ACC112 (cell line): ENCODE data around the gene XPO4.
"Not testable (repeated sequence)": the region's sequence is repeated elsewhere in the genome, so short reads cannot be mapped to it uniquely, and the experiment has no call there.

Experiments
- H2AFZ ChIP-seq: fragments of 200-600 bp; sonication (generic); one replicate; pipeline ENCODE4 v1.6.0; 2017; ENCODE audit warnings: antibody characterized with exemption, low read length; ENCODE audit not compliant: unreplicated experiment
- H3K27ac ChIP-seq: fragments of 200-600 bp; sonication (generic); 2 replicates; pipeline ENCODE4 v1.5.1; 2014; ENCODE audit warnings: low read depth, mild to moderate bottlenecking, antibody characterized with exemption, low read length, moderate library complexity
- H3K27me3 ChIP-seq: fragments of 200-600 bp; sonication (generic); 2 replicates; pipeline ENCODE4 v1.6.1; 2014; ENCODE audit warnings: mild to moderate bottlenecking, antibody characterized with exemption, low read length, moderate library complexity, mixed read lengths; ENCODE audit not compliant: insufficient read depth
- H3K36me3 ChIP-seq: fragments of 200-600 bp; sonication (generic); 2 replicates; pipeline ENCODE4 v1.6.1; 2016; ENCODE audit warnings: mild to moderate bottlenecking, antibody characterized with exemption, low read length, moderate library complexity, mixed read lengths; ENCODE audit not compliant: insufficient read depth
- H3K4me1 ChIP-seq: fragments of 200-600 bp; sonication (generic); one replicate; pipeline ENCODE4 v1.6.1; 2016; ENCODE audit warnings: low read length, mixed read lengths; ENCODE audit not compliant: insufficient read depth, unreplicated experiment, control insufficient read depth
- H3K4me3 ChIP-seq: fragments of 200-600 bp; sonication (generic); 2 replicates; pipeline ENCODE4 v1.5.1; 2014; ENCODE audit warnings: mild to moderate bottlenecking, low read depth, low read length
- H3K79me2 ChIP-seq: fragments of 200-600 bp; sonication (generic); one replicate; pipeline ENCODE4 v1.6.0; 2016; ENCODE audit warnings: low read length; ENCODE audit not compliant: control insufficient read depth, unreplicated experiment, insufficient read depth

Gene XPO4

DNA sequence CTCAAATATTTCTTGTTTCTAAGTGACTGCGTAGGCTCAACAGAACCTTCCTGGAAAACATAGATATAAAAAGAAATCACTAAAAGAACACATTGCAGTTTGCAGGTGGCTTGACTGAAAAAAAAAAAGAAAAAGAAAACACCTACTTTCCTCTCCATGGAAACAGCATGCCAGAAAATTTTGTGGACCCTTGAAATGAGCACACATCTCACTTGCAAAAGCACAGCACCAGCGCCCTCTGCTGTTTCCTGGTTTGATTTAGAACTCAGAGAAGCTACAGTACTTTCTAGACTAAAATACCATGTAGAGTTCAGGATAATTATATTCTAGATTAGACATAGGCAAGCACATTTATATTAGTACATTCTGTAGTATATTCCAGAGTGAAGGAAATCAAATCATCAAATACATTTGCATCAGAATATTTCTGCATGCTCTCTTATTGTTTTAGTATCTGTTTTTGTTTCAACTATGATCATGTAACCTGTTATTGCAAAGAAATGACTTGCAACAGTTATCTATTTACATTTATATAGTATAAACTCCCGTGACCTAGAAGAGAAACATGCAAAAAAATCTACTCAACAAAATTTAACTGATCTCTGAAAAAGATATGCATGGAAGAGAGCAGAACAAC, 22.3 kb upstream of the XPO4 start:
- H3K4me1 ChIP-seq: no peaks in the 10 kb centered on the region
- H3K79me2 ChIP-seq: no peaks in the 10 kb centered on the region
- H3K36me3 ChIP-seq: no peaks in the 10 kb centered on the region
- H3K27ac ChIP-seq: no peak overlapping the region
- no peak overlapping the region for H2AFZ ChIP-seq
- no peak overlapping the region for H3K4me3 ChIP-seq
- H3K27me3 ChIP-seq: no peaks in the 10 kb centered on the region

DNA sequence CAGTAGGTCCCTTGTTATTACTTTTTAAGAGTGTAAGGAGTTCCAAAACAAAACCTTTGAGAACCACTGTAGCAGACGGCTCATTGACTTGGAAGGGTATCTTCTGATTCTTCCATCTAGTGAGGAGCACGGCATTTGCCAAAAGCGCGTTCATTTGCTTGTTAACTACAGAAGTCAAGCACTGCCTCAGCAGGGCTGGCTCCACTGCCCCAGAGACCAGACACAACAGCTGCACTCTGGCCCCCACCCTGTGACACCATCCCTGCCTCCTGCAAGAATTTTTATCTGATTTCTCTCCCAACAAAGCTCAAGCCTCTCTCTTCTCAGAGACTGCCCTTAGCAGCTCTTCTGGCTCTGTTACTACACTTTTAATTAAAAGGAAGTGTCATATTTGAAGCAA, 20.7 kb upstream of the XPO4 start:
- H2AFZ ChIP-seq: no peak overlapping the region

DNA sequence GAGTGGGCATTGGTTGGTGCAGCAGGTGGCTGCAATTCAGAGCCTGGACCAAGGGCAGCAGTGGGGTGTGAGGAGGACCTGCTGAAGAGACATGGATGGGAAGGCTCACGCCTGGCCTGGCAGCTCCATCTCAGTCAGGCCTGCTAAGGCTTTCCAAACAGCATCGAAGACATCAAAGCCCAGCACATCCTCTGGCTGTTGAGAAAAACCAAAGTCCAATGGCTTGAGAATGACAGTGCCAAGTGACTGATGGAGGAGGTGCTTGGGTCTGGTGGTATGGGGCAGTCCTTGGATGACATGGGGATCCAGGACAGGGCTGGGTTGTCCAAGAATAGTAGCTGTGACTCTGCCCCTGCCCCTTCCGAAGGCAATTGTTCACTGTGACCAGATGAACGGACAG, 19.0 kb upstream of the XPO4 start:
- Histone ChIP-seq H3K79me2 (no peaks in the 10 kb centered on the region), H3K27me3 (no peaks in the 10 kb centered on the region), H3K36me3 (no peaks in the 10 kb centered on the region), H3K27ac (no peak overlapping the region), H3K4me1 (no peaks in the 10 kb centered on the region), H2AFZ (no peak overlapping the region), H3K4me3 (no peak overlapping the region)

More for the DNA sequence above, 20.7 kb upstream of the XPO4 start:
- H3K36me3 ChIP-seq: no peaks in the 10 kb centered on the region
- H3K4me1 ChIP-seq: no peaks in the 10 kb centered on the region
- H3K27me3 ChIP-seq: no peaks in the 10 kb centered on the region
- no peak overlapping the region for H3K27ac ChIP-seq
- no peaks in the 10 kb centered on the region for H3K79me2 ChIP-seq
- H3K4me3 ChIP-seq: no peak overlapping the region

DNA sequence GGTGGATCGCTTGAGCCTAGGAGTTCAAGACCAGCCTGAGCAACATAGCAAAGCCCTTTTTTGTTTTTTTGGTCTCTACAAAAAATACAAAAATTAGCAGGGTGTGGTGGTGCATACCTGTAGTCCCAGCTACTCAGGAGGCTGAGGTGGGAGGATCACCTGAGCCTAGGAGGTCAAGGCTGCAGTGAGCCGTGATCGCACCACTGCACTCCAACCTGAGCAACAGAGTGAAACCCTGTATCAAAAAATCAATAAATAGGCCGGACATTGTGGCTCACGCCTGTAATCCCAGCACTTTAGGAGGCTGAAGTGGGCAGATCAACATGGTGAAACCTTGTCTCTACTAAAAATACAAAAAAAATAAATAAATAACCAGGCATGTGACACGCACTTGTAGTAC, 13.1 kb upstream of the XPO4 start:
- not testable (repeated sequence) for H3K4me1 ChIP-seq, H3K27ac ChIP-seq, H3K36me3 ChIP-seq, H2AFZ ChIP-seq, H3K27me3 ChIP-seq, H3K79me2 ChIP-seq, H3K4me3 ChIP-seq

DNA sequence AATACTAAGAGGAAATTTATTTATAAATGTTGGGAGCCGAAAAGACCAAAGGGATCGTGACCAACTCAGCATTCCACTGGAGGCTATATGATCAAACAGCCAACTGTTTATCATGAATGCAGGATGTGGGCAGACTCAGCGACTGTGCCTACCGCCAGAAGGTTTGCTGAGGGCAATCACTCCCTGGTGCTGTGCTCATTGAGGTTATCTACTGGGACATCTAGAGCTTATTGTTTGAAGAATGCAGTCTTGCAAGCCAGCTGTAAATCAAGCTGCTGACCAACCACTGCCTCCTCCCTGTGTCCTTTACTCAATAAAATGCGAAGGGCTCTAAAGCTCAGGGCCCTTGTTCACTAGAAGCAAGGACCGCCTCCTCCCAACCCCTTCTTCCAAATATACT, 8.5 kb upstream of the XPO4 start:
- H2AFZ ChIP-seq: no peak overlapping the region
- no peak overlapping the region for H3K4me3 ChIP-seq
- H3K79me2 ChIP-seq: no peaks in the 10 kb centered on the region
- H3K27ac ChIP-seq: no peak overlapping the region
- no peaks in the 10 kb centered on the region for H3K27me3 ChIP-seq
- H3K36me3 ChIP-seq: no peaks in the 10 kb centered on the region
- H3K4me1 ChIP-seq: no peaks in the 10 kb centered on the region

DNA sequence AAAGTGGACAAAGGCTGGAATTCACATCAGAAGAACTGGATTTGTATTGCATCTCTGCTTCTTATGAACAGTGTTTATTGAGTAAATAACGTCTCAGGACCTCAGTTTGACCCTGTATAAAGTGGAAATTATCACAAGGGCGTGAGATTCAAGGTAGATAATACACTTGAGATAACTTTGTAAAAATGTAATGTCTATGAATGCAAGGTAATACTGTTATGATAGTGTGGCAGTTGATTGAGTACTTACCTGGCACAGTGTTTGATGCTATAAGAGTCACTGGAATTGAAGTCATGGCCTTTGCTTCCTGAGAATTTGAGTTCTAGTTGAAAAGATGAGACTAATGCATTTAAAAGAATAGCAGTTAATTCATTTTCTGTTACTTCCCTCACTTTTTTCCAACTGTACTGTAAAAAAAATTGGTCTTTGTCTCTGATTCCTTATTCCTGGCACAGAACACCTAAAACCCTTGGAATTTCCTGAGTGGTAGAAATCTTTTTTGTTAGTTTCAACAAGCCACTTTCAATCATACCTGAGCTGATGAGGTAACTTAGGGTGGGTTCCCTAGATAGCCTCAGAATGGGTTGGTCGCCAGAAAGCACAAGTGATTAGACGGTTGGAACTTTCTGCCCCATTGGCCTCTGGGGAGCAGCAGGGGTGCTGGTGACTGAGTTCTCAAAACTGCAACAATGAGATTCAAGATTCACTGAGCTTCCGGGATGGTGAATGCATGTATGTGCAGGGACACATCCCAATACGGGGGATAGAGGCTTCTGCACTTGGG, 6.4 kb upstream of the XPO4 start:
- Histone ChIP-seq H2AFZ (no peak overlapping the region), H3K27ac (no peak overlapping the region), H3K4me1 (no peaks in the 10 kb centered on the region), H3K4me3 (no peak overlapping the region), H3K27me3 (no peaks in the 10 kb centered on the region), H3K79me2 (no peaks in the 10 kb centered on the region), H3K36me3 (no peaks in the 10 kb centered on the region)

DNA sequence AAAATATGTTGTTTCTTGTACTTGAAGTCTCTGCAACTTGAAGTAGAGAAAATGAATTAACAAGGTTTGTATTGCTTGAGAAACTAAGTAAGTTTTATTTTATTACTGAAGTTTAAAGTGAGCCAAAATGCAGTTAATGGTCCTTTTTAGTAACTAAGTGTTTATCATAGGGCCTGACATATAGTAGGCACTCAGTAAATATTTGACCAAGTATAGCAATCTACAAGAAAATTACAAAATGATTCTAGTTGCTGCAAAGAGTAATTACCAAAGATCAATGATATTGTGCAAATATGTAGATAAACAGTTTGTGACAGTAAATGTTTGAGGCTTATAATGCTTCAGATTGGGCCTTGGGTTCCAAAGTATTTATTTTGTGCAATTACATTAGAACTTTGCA, 2.4 kb upstream of the XPO4 start:
- Histone ChIP-seq H2AFZ (no peak overlapping the region), H3K27me3 (no peaks in the 10 kb centered on the region), H3K4me1 (peaks cover 9% of the 10 kb centered on the region), H3K4me3 (no peak overlapping the region), H3K27ac (no peak overlapping the region), H3K36me3 (no peaks in the 10 kb centered on the region), H3K79me2 (peaks cover 25% of the 10 kb centered on the region)

DNA sequence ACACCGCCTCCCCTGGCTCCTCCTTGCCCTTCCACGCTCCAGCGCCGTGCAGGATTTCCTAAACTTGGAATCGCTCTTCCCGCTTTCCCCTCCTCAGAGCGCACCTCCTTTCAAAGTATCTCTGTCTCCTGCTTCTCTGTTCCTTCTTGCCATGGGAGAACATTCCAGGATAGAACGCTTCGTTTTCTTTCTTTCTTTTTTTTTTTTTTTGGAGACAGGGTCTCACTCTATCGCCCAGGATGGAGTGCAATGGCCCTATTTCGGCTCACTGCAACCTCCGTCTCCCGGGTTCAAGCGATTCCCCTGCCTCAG, 574 bp upstream of the XPO4 start:
- Histone ChIP-seq H3K79me2 (peaks cover 43% of the 10 kb centered on the region), H2AFZ (peak overlapping the region; percentile 97)

DNA sequence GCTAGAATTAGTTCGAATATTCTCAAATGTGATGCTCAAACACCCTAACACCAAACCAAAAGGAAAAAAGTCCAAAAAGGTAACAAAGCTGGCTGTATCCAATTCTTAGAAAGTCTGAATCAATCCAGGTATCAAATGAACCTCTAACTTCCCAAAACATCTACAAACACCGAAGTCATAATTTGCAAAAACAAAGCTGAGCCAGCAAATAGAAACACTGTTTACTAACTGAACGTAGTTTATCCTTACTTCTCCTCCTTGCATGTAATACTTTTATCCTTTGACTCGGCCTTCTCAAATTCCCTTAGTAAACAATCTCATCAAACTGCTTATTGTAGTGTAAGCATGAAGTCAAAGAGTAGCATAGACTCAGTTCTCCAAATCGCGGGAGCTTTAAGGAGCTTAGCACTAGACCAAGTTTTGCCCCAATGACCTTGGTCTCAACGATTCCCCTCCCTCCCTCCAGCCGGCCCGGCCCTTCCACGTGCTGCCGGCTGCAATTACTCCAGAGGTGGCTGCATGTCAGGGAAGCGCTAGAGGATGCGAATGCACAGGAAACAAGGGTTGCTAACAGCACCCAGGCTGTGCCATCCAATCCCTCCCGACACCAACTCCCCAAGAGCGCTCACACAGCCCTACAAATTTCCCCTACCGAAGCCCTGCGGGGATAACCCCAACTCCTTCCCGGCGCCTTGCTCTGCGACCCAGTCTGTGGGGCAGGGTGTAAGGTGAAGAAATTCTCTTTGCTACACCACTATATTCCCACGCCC, 693 bp downstream of the XPO4 start:
- H3K79me2 ChIP-seq: peaks cover 55% of the 10 kb centered on the region
- no peaks in the 10 kb centered on the region for H3K27me3 ChIP-seq
- peaks cover 9% of the 10 kb centered on the region for H3K4me1 ChIP-seq
- H2AFZ ChIP-seq: peak overlapping the region; percentile 69
- peak overlapping the region; percentile 90 for H3K4me3 ChIP-seq
- no peaks in the 10 kb centered on the region for H3K36me3 ChIP-seq
- H3K27ac ChIP-seq: peak overlapping the region; percentile 62

More for the DNA sequence above, 574 bp upstream of the XPO4 start:
- Histone ChIP-seq H3K27me3 (no peaks in the 10 kb centered on the region), H3K4me1 (peaks cover 9% of the 10 kb centered on the region), H3K36me3 (no peaks in the 10 kb centered on the region), H3K4me3 (peak overlapping the region; percentile 90), H3K27ac (peak overlapping the region; percentile 62)

DNA sequence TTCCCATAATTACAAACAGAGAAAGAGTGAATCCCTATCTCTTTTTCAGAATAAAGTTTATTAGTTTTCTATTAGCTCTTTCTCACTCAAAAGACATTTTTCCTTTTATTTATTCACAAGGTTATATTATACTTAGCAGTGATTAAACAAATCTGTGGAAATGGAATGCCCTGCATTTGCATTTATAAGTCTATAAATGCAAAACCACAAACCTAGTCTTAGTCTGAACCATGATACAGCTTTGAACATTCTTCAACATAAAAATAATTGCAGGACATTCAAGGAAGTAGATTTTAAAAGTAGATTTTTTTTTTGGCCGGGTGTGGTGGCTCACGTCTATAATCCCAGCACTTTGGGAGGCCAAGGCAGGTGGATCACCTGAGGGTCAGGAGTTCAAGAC, 8.3 kb downstream of the XPO4 start:
- peaks cover 74% of the 10 kb centered on the region for H3K79me2 ChIP-seq
- no peak overlapping the region for H3K27ac ChIP-seq
- no peaks in the 10 kb centered on the region for H3K4me1 ChIP-seq
- H3K27me3 ChIP-seq: no peaks in the 10 kb centered on the region
- no peak overlapping the region for H3K4me3 ChIP-seq
- H2AFZ ChIP-seq: no peak overlapping the region
- H3K36me3 ChIP-seq: no peaks in the 10 kb centered on the region; the same call in 1 of the 2 replicates
